Measurements from ENCODE around the gene SPECC1.
"Not testable (repeated sequence)": the region's sequence is repeated elsewhere in the genome, so short reads cannot be mapped to it uniquely, and the experiment has no call there.

DNA sequence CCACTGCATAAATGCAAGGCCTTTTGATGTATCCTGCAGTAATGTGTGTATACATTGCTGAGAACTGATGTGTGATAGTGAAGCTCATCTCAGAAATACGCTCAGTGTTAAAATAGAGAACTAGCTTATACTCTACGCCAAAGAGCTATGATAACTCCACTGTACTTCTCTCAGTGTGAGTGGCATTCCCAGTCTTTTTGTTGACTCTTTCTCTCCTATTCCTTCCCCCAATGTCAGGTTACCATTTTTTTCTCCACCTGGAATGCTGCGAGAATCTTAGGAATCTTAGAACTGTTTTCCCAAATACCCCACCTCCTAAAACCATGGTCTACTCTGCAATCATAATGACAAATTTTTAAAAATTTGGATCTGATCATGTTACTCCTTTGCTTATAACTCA, 342.2 kb downstream of the SPECC1 start:
- TF ChIP-seq, protein P1, sequence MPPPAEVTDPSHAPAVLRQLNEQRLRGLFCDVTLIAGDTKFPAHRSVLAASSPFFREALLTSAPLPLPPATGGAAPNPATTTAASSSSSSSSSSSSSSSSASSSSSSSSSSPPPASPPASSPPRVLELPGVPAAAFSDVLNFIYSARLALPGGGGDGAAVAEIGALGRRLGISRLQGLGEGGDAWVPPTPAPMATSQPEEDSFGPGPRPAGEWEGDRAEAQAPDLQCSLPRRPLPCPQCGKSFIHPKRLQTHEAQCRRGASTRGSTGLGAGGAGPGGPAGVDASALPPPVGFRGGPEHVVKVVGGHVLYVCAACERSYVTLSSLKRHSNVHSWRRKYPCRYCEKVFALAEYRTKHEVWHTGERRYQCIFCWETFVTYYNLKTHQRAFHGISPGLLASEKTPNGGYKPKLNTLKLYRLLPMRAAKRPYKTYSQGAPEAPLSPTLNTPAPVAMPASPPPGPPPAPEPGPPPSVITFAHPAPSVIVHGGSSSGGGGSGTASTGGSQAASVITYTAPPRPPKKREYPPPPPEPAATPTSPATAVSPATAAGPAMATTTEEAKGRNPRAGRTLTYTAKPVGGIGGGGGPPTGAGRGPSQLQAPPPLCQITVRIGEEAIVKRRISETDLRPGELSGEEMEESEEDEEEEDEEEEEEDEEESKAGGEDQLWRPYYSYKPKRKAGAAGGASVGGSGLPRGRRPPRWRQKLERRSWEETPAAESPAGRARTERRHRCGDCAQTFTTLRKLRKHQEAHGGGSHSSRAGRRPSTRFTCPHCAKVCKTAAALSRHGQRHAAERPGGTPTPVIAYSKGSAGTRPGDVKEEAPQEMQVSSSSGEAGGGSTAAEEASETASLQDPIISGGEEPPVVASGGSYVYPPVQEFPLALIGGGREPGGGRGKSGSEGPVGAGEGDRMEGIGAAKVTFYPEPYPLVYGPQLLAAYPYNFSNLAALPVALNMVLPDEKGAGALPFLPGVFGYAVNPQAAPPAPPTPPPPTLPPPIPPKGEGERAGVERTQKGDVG (CRISPR knock-in tag; IDR thresholded peaks at IDR 0.05): not testable (repeated sequence)
- TF ChIP-seq ATF7 (IDR thresholded peaks at IDR 0.05; ENCODE audit: low read depth); YY1 (IDR thresholded peaks at IDR 0.05; ENCODE audit: low read depth, low read length); POLR2A (IDR thresholded peaks at IDR 0.05; ENCODE audit: low read depth, low read length); TCF7 (IDR thresholded peaks at IDR 0.05; ENCODE audit: borderline replicate concordance); EP300 (IDR thresholded peaks at IDR 0.05; ENCODE audit: borderline replicate concordance in 1 of 2, control insufficient read depth in 1 of 2, low read depth in 2 of 2, low read length in 2 of 2); HDAC2 (IDR thresholded peaks at IDR 0.05); BRCA1 (IDR thresholded peaks at IDR 0.05; ENCODE audit: low read depth, low read length); SUZ12 (IDR thresholded peaks at IDR 0.05; ENCODE audit: unreplicated experiment); SIX5 (IDR thresholded peaks at IDR 0.05; ENCODE audit: low read depth, low read length, severe bottlenecking); SIN3A (IDR thresholded peaks at IDR 0.05; ENCODE audit: low read depth, low read length); CREB1 (IDR thresholded peaks at IDR 0.05; ENCODE audit: low read depth): not testable (repeated sequence)
- TF ChIP-seq, protein P2, sequence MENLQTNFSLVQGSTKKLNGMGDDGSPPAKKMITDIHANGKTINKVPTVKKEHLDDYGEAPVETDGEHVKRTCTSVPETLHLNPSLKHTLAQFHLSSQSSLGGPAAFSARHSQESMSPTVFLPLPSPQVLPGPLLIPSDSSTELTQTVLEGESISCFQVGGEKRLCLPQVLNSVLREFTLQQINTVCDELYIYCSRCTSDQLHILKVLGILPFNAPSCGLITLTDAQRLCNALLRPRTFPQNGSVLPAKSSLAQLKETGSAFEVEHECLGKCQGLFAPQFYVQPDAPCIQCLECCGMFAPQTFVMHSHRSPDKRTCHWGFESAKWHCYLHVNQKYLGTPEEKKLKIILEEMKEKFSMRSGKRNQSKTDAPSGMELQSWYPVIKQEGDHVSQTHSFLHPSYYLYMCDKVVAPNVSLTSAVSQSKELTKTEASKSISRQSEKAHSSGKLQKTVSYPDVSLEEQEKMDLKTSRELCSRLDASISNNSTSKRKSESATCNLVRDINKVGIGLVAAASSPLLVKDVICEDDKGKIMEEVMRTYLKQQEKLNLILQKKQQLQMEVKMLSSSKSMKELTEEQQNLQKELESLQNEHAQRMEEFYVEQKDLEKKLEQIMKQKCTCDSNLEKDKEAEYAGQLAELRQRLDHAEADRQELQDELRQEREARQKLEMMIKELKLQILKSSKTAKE (IDR thresholded peaks at IDR 0.05; ENCODE audit: low read depth, poor library complexity, severe bottlenecking): not testable (repeated sequence)
- TF ChIP-seq, protein P3, sequence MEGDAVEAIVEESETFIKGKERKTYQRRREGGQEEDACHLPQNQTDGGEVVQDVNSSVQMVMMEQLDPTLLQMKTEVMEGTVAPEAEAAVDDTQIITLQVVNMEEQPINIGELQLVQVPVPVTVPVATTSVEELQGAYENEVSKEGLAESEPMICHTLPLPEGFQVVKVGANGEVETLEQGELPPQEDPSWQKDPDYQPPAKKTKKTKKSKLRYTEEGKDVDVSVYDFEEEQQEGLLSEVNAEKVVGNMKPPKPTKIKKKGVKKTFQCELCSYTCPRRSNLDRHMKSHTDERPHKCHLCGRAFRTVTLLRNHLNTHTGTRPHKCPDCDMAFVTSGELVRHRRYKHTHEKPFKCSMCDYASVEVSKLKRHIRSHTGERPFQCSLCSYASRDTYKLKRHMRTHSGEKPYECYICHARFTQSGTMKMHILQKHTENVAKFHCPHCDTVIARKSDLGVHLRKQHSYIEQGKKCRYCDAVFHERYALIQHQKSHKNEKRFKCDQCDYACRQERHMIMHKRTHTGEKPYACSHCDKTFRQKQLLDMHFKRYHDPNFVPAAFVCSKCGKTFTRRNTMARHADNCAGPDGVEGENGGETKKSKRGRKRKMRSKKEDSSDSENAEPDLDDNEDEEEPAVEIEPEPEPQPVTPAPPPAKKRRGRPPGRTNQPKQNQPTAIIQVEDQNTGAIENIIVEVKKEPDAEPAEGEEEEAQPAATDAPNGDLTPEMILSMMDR (IDR thresholded peaks at IDR 0.05 in 2 of 3, conservative IDR thresholded peaks at IDR 0.05 in 1 of 3; ENCODE audit: control insufficient read depth in 2 of 3, extremely low read depth in 1 of 3, insufficient read depth in 1 of 3, low read depth in 3 of 3, low read length in 3 of 3): not testable (repeated sequence)
